Activated CD4-positive, alpha-beta T cell treated with anti-CD3 and anti-CD28 coated beads for 1 hour (primary cell): ENCODE measurements around the gene CYP26A1.

Source experiments
- DNase-seq: peaks from one replicate; pipeline ENCODE4 v3.0.0-alpha.2; 2020

The CYP26A1 gene

DNA sequence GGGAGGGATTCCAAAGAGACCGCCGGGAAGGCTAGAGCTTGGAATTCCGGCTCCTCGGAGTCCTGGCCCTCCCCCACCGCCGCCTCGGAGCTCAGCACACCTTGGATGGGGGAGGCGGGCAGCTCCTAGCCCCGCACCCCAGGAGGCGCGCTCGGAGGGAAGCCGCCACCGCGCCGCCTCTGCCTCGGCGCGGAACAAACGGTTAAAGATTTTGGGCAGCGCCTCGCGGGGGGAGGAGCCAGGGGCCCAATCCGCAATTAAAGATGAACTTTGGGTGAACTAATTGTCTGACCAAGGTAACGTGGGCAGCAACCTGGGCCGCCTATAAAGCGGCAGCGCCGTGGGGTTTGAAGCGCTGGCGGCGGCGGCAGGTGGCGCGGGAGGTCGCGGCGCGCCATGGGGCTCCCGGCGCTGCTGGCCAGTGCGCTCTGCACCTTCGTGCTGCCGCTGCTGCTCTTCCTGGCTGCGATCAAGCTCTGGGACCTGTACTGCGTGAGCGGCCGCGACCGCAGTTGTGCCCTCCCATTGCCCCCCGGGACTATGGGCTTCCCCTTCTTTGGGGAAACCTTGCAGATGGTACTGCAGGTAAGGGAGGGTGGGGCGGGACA, at the start of gene CYP26A1:
Gene CYP26A1, plus strand, starts transcription at position 355 of the 608 bp plus-strand sequence. Its CDS starts 42 bp downstream, at position 397.
- no peak for DNase-seq

DNA sequence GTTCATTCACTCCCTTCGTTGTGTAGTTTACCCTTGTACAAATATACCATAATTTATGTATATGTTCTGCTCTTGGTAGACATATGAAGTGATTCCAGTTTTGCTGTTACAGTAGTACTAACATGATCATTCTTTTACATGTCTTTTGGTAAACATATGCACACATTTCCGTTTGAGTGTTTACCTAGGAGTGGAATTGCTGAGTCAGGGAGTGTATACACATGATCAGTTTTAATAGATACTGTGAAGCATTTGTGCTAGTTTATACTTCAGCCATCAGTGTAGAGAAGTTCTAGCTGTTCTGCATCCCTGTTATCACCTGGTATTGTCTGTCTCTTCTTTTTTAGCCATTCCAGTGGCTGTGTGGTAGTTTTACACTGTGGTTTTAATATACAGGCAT, 47.6 kb upstream of the CYP26A1 start:
- DNase-seq = no peak

DNA sequence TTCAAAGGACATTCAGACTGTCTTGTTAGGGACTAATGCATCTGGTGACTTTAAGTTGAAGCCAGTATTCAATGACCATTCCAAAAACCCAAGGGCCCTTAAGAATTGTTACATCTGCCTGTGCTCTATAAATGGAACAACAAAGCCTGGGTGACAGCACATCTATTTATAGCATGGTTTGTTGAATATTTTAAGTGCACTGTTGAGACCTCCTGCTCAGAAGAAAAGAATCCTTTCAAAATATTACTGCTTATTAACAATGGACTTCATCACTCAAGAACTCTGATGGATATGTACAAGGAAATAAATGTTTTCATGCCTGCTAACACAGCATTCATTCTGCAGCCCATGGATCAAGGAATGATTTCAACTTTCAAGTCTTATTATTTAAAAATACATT, 46.2 kb upstream of the CYP26A1 start:
- DNase-seq = no peak

- no peak for DNase-seq
Measured at GRCh38 chr10:93028883-93029282, 44.8 kb upstream of the CYP26A1 start.

- DNase-seq = no peak
Measured at GRCh38 chr10:93030409-93030808, 43.3 kb upstream of the CYP26A1 start.

DNA sequence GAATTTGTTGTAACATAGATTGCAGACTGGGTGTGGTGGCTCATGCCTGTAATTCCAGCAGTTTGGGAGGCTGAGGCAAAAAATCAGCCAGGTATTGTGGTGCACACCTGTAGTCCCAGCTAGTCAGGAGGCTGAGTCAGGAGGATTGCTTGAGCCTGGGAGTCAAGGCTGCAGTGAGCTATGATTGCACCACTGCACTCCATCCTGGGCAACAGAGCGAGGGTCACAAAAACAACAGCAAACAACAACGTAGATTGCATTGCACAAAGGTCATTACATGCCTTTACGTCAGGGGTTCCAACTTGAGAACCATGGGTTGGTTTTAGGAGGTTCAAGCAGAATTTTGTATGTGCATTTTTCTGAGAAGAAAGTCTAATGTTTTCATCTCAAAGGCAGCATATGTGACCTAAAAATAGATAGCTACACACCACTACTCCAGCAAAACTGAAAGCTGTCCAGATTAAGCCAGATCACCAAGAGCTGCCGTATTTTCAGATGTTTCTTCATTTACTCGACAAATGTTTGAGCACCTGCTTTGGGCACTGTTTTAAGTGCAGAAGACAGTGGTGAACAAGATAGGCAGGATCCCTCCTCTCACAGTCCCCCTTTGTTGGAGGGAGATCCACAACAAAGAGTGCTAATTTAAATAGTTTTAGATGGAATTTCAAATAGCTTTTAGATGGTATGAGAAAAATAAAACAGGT, 41.4 kb upstream of the CYP26A1 start:
- no peak for DNase-seq

- no peak for DNase-seq
Measured at GRCh38 chr10:93032809-93033137, 40.9 kb upstream of the CYP26A1 start.

DNA sequence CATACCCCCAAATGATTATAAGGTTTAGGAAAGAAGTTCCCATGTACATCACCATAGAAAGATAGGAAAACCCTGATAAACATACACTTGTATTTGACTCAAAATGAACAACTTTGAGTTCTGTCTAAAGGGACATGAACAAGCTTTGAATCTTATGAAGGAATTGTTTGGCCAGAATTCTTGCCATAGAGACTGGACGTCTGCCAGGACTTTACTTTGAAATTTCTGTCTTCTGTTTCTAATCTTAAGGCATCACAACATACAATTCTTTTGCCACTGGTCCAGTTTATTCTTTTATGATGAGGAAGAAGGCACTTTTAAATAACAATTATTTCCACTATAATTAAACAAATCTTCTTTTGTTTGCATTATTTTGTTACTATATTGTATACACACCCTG, 39.3 kb upstream of the CYP26A1 start:
- no peak for DNase-seq

- no peak for DNase-seq
Measured at GRCh38 chr10:93039110-93039509, 34.6 kb upstream of the CYP26A1 start.

- DNase-seq = no peak
Measured at GRCh38 chr10:93039721-93040120, 34.0 kb upstream of the CYP26A1 start.

DNA sequence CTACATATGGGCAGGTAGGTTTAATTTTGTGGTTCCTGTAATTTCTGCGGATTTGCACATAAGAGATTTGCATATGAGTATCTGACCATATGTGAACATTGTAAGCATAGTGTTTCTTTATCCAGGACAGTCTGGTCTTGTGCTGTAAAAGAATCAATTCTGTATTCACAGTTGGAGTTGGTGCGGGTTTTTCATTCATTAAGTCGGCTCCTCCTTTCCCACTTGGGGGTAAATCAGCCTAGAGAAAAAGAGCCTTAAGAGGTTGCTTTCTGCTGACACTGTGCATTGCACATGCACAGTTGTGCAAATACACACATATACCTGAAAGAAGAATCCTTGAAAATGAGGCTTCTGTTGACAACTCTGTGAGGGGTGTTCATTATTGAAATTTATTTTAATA, 19.2 kb upstream of the CYP26A1 start:
- no peak for DNase-seq

- no peak for DNase-seq
Measured at GRCh38 chr10:93058139-93058538, 15.6 kb upstream of the CYP26A1 start.

- DNase-seq = no peak
Measured at GRCh38 chr10:93059975-93060886, 13.5 kb upstream of the CYP26A1 start, which contains the start of gene CYP26C1. TSS of gene CYP26C1 (plus strand) at chr10:93060798. CDS start at chr10:93061264, 466 bp downstream.

GRCh38 chr10:93060887-93061593, 12.7 kb upstream of the CYP26A1 start:
- DNase-seq = no peak

DNA sequence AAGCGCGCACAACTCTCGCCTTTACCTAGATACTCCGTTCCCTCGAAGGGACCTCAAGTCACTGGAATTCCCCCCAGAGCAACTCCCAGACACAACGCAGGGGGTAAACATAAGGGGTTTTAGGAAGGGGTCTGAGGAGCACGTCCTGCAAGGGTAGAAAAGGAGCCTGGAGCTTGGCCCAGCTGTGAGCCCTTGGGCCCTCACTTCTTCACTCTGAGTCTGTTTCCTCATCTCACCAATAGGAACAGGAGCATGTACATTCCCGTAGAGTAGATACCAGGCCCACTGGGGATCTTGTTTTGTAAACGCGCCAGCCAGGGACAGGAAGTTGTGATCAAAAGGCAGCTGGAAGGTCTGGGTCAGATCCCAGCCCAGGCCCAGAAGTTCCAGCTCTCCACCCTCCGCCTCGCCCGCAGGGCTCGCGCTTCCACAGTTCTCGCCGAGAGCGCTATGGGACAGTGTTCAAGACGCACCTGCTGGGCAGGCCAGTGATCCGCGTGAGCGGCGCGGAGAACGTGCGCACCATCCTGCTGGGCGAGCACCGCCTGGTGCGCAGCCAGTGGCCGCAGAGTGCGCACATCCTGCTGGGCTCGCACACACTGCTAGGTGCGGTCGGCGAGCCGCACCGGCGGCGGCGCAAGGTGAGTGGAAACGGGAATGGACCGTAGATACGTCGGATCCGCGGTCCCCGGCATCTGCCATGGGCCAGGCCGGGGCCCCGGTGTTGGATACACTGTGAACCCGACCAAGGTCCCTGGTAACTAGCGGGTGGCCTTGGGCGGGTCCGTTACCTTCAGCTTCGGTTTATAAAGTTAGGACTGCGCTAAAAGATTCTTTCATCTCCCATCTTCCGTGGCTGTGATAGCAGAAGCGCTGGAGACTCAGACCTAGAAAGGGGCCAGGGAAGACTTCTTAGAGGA, 11.8 kb upstream of the CYP26A1 start:
- DNase-seq = no peak

DNA sequence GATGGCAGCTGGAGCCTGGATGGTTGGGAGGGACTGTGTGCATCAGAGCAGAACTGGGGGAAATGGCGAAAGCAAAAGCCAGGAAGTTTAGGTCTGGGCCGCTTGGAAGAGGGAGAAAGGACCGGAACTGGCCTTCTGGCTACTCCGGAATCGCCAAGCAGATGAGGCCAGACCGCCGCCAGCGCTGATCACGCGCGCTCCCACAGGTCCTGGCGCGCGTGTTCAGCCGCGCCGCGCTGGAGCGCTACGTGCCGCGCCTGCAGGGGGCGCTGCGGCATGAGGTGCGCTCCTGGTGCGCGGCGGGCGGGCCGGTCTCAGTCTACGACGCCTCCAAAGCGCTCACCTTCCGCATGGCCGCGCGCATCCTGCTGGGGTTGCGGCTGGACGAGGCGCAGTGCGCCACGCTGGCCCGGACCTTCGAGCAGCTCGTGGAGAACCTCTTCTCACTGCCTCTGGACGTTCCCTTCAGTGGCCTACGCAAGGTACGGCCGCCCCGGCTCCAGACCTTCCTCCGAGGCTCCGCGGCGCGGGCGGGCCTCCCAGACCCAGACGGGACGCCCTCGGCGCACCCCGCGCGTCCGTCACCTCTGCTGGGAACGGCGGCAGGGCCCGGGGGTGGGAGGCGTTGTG, 11.1 kb upstream of the CYP26A1 start:
- no peak for DNase-seq

GRCh38 chr10:93063144-93063976, 10.3 kb upstream of the CYP26A1 start:
- DNase-seq = no peak

GRCh38 chr10:93063977-93064660, 9.6 kb upstream of the CYP26A1 start:
- no peak for DNase-seq

DNA sequence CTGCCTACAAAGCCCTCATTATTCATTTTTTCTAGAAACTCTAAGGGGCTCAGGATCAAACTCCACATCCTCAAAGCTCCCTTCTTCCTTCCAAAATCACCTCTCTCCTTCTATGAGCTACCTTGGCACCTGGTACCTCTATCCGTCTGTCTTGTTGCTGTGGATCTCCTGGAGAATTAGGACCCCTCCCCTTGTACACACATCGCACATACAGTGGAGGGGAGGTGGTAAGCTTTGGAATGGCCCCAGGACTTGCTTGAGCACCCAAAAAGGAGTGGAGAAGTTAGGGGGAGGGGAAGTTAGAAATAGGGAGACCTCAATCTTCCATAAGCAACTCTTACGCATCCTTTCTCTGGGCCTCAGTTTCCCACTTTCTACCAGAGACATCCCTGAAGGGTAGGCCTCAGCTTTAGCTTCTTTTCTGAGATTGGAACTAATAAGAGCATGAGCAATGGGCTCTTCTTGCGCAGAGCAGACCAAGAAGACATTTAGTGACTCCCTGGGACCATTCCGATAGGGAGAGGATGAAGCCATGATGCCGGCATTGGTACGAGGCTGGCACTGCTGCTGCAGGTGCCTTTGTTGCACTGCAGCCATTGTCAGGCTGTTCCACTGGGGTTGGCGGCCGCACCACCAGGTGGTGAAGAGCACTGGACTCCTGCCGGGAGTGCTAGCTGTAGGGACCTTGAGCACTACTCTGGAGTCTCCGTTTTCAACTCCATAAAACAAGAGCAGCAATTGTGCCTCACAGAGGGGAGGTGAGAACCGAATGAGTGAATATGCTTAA, 8.6 kb upstream of the CYP26A1 start:
- no peak for DNase-seq
